K562 (cell line): ENCODE results near the gene CREM. TPM values are rescaled to one million over a fixed set of nuclear protein-coding genes. Genes with fewer than 3 reads are reported as not detected.

ENCODE experiments used
- ATAC-seq: fragments of 200-7000 bp; cut with Tn5 transposase; 3 replicates; pipeline ENCODE4 v1.9.1; 2020; ENCODE audit warnings: moderate library complexity
- BruUV-seq: library from RNA; stranded (reverse); fragments of 400-500 nt; replicated peaks from 2 replicates; lab custom pipeline; 2021; lab: Mats Ljungman, UMichigan
- CTCF ChIA-PET: fragments of 300-600 bp; formaldehyde crosslinking; extraction: SDS; loops from one replicate; lab custom pipeline; 2021; ENCODE audit warnings: low intra/inter-chr PET ratio; lab: Yijun Ruan, JAX
- POLR2A ChIA-PET: fragments of 300-600, 350-650 bp; sonication (Branson Sonifier 250); formaldehyde crosslinking; extraction: SDS; loops from one replicate; lab custom pipeline; 2021; ENCODE audit warnings: antibody characterized with exemption, inconsistent platforms; lab: Yijun Ruan, JAX
- DNase-seq, 4 experiments: peaks; one replicate each; pipeline versions ENCODE4 v3.0.0 to v3.0.0-alpha.2; 2011 to 2018; ENCODE audit warnings: low spot score in 3 of 4, mixed read lengths in 3 of 4; ENCODE audit errors: extremely low read depth in 1 of 4
- FAIRE-seq: peaks from 2 replicates; lab custom pipeline; 2011; peaks lifted over from hg19 to GRCh38; lab: Jason Lieb, UNC
- H2AFZ ChIP-seq: 2 replicates; pipeline ENCODE4 v1.6.0; 2011; ENCODE audit warnings: low read depth, low read length, control low read depth, inconsistent platforms
- H3K27ac ChIP-seq: fragments of 200-600 bp; 3 replicates; pipeline ENCODE4 v1.8.0; 2011; ENCODE audit warnings: low read depth, mild to moderate bottlenecking, control low read depth, inconsistent platforms, low read length, moderate library complexity, mixed read lengths; ENCODE audit errors: extremely low read depth
- H3K27me3 ChIP-seq, 2 experiments: fragments of 300-600 bp in 1 of 2; 2 replicates in 1 of 2; 3 replicates in 1 of 2; pipeline versions ENCODE4 v1.6.0 to v1.8.0; 2011; ENCODE audit warnings: inconsistent platforms in 2 of 2, low read length in 2 of 2, mild to moderate bottlenecking in 1 of 2, mixed read lengths in 1 of 2, moderate library complexity in 1 of 2; ENCODE audit not compliant: control insufficient read depth in 2 of 2, insufficient read depth in 2 of 2
- H3K36me3 ChIP-seq: fragments of 300-600 bp; 3 replicates; pipeline ENCODE4 v1.8.0; 2011; ENCODE audit warnings: mild to moderate bottlenecking, low read length, inconsistent platforms; ENCODE audit not compliant: control insufficient read depth, insufficient read depth
- H3K4me1 ChIP-seq, 2 experiments: fragments of 200-600 bp in 1 of 2; replicated peaks in 1 of 2; 2 replicates in 1 of 2; 3 replicates in 1 of 2; pipeline versions ENCODE4 v1.5.1 to v1.8.0; 2011; ENCODE audit warnings: inconsistent platforms in 2 of 2, low read length in 2 of 2, mild to moderate bottlenecking in 1 of 2, mixed read lengths in 1 of 2, moderate library complexity in 1 of 2; ENCODE audit not compliant: control insufficient read depth in 2 of 2, insufficient read depth in 2 of 2
- H3K4me2 ChIP-seq: 2 replicates; pipeline ENCODE4 v1.6.1; 2011; ENCODE audit warnings: low read length, control low read depth, inconsistent platforms, mixed read lengths; ENCODE audit not compliant: insufficient read depth
- H3K4me3 ChIP-seq: fragments of 200-600 bp; sonication (generic), shearing (Covaris generic); 2 replicates; pipeline ENCODE4 v1.5.1; 2016; ENCODE audit warnings: control low read depth, inconsistent platforms
- H3K79me2 ChIP-seq: fragments of 200-600 bp; 3 replicates; pipeline ENCODE4 v1.8.0; 2011; ENCODE audit warnings: low read length, inconsistent platforms; ENCODE audit not compliant: control insufficient read depth, insufficient read depth
- H3K9ac ChIP-seq, 2 experiments: 2 replicates each; pipeline versions ENCODE4 v1.6.0 to v1.6.1; 2011; ENCODE audit warnings: low read depth in 2 of 2, low read length in 2 of 2, control low read depth in 1 of 2, inconsistent platforms in 1 of 2, mild to moderate bottlenecking in 1 of 2, mixed read lengths in 1 of 2; ENCODE audit not compliant: insufficient read depth in 1 of 2
- H3K9me1 ChIP-seq: one replicate; pipeline ENCODE4 v1.6.0; 2011; ENCODE audit warnings: inconsistent platforms, mild to moderate bottlenecking, low read length, moderate library complexity; ENCODE audit not compliant: control insufficient read depth, insufficient read depth
- H3K9me3 ChIP-seq: replicated peaks from 2 replicates; pipeline ENCODE4 v1.5.1; 2011; ENCODE audit warnings: low read depth, low read length, inconsistent platforms; ENCODE audit not compliant: control insufficient read depth, insufficient read depth
- H4K20me1 ChIP-seq: replicated peaks from 2 replicates; pipeline ENCODE4 v1.6.1; 2011; ENCODE audit warnings: low read length, inconsistent platforms, mixed read lengths; ENCODE audit not compliant: control insufficient read depth, insufficient read depth
- CBX5 ChIP-seq: IDR thresholded peaks from 2 replicates; pipeline ENCODE4 v1.6.1; 2014; ENCODE audit warnings: low read depth, borderline replicate concordance
- PYGO2 ChIP-seq: fragments of 450-650 bp; IDR thresholded peaks from 2 replicates; pipeline ENCODE4 v1.6.1; 2016; ENCODE audit warnings: mild to moderate bottlenecking, missing genetic modification characterization, moderate library complexity, missing compliant biosample characterization
- SMARCA5 ChIP-seq: fragments of 450-650 bp; IDR thresholded peaks from 2 replicates; pipeline ENCODE4 v1.6.1; 2016
- ZNF324 ChIP-seq: fragments of 250-450 bp; sonication (Bioruptor Pico); IDR thresholded peaks from 2 replicates; pipeline ENCODE4 v1.4.0; 2020; ENCODE audit warnings: mild to moderate bottlenecking
- WGBS: fragments of 100-300 bp; shearing (Covaris generic); methylation state at CpG from one replicate; pipeline ENCODE4 v1.1.6; 2016; ENCODE audit warnings: low coverage, mixed read lengths; ENCODE audit not compliant: insufficient coverage; ENCODE audit errors: missing lambda C conversion rate; 5-methylcytosine and 5-hydroxymethylcytosine counted together
- in situ Hi-C: fragments of 300-500 bp; cut with MboI; formaldehyde crosslinking; loops from 4 replicates; pipeline ENCODE4 v1.15.0; 2018; ENCODE audit warnings: inconsistent platforms, mixed read lengths
- intact Hi-C: fragments of 100-400 bp; cut with micrococcal nuclease; formaldehyde crosslinking; loops from 2 replicates; pipeline ENCODE4 v1.14.2; 2022
- polyA plus RNA-seq, 8 experiments: library from polyadenylated mRNA; depleted of rRNA in 4 of 8; stranded (reverse) in 5 of 8; unstranded in 3 of 8; fragments of >200 nt; fragmentation: Nextera tagmentation in 2 of 8; fragmentation: Illumina TruSeq in 1 of 8; extraction: Ambion mirVana in 2 of 8; extraction: Trizol in 1 of 8; gene quantifications; 2 replicates each; pipeline versions ENCODE4 v1.2.1 to v1.2.3, GENCODE V29; 2011 to 2014; ENCODE audit warnings: inconsistent platforms in 1 of 8, missing spikeins in 1 of 8
- total RNA-seq, 7 experiments: library from RNA; depleted of rRNA in 6 of 7; stranded (reverse); fragments of >200 nt in 6 of 7; fragmentation: Illumina TruSeq in 2 of 7; extraction: Trizol in 2 of 7; gene quantifications; 2 replicates each; pipeline versions ENCODE4 v1.2.1 to v1.2.3, GENCODE V29; 2011 to 2021; ENCODE audit warnings: low replicate concordance in 1 of 7
- TF ChIP-seq, protein P1 (sequence below): IDR thresholded peaks from 3 replicates; pipeline ENCODE4 v1.6.1; 2011; ENCODE audit warnings: borderline replicate concordance, mild to moderate bottlenecking, moderate library complexity; ENCODE audit not compliant: insufficient read length; ENCODE audit errors: extremely low read depth
- TF ChIP-seq, protein P2 (sequence below): sonication (generic); formaldehyde crosslinking; IDR thresholded peaks from 2 replicates; pipeline ENCODE4 v1.8.1; 2023; ENCODE audit warnings: mild to moderate bottlenecking, missing genetic modification reagents
- TF ChIP-seq, protein P3 (sequence below): IDR thresholded peaks from 2 replicates; pipeline ENCODE4 v1.6.1; 2016; ENCODE audit warnings: missing genetic modification characterization, missing compliant biosample characterization
- TF ChIP-seq, protein P4 (sequence below): sonication (generic); formaldehyde crosslinking; IDR thresholded peaks from 2 replicates; pipeline ENCODE4 v1.8.1; 2022; ENCODE audit warnings: missing genetic modification reagents

The CREM gene
- total and polyA plus RNA-seq, 9 of the 15 experiments (the other 6 are each of a cell fraction or from before 2014, with no cell fraction given) = 39.1 to 70.2 (median 48.3) TPM

DNA sequence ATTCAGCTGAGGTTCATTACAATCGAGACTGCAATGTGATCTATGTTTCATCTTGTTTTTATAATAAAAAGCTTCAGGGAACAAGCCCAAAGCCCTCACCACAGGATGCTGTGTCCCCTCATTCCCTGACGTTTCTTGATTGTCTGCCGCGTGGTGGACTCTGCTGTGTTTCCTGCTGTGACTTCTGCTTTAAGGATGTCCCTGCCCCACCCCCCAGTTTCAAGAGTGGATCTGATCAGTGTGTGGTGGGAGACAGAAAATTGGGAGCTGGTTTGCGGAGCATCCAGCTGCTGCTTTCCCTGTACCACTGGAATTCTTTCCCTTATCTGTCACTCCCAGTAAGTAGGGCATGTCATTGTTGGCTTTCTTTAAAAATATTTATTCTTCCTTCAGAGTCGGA, 86.2 kb downstream of the CREM start:
- Histone ChIP-seq H3K36me3 (peaks cover 3% of the 10 kb centered on the region; the same call in 1 of the 3 replicates), H3K9me3 (no peaks in the 10 kb centered on the region), H2AFZ (no peak overlapping the region), H3K27me3 (no peaks in the 10 kb centered on the region), H3K4me2 (no peak overlapping the region), H3K9ac (no peak overlapping the region), H3K79me2 (no peaks in the 10 kb centered on the region), H3K4me1 (peaks cover 0 to 4% of the 10 kb centered on the region in 2 experiments; a peak in 2 of 5 replicates), H3K9me1 (no peaks in the 10 kb centered on the region), H3K4me3 (no peak overlapping the region), H3K27ac (no peak overlapping the region), H4K20me1 (no peaks in the 10 kb centered on the region)
- ATAC-seq = no peak
- BruUV-seq = no TSS peak
- TF ChIP-seq SMARCA5 (no peak), ZNF324 (CRISPR knock-in tag) (no peak), PYGO2 (no peak), CBX5 (no peak)
- TF ChIP-seq, protein P1, sequence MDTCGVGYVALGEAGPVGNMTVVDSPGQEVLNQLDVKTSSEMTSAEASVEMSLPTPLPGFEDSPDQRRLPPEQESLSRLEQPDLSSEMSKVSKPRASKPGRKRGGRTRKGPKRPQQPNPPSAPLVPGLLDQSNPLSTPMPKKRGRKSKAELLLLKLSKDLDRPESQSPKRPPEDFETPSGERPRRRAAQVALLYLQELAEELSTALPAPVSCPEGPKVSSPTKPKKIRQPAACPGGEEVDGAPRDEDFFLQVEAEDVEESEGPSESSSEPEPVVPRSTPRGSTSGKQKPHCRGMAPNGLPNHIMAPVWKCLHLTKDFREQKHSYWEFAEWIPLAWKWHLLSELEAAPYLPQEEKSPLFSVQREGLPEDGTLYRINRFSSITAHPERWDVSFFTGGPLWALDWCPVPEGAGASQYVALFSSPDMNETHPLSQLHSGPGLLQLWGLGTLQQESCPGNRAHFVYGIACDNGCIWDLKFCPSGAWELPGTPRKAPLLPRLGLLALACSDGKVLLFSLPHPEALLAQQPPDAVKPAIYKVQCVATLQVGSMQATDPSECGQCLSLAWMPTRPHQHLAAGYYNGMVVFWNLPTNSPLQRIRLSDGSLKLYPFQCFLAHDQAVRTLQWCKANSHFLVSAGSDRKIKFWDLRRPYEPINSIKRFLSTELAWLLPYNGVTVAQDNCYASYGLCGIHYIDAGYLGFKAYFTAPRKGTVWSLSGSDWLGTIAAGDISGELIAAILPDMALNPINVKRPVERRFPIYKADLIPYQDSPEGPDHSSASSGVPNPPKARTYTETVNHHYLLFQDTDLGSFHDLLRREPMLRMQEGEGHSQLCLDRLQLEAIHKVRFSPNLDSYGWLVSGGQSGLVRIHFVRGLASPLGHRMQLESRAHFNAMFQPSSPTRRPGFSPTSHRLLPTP = no peak
- TF ChIP-seq, protein P2, sequence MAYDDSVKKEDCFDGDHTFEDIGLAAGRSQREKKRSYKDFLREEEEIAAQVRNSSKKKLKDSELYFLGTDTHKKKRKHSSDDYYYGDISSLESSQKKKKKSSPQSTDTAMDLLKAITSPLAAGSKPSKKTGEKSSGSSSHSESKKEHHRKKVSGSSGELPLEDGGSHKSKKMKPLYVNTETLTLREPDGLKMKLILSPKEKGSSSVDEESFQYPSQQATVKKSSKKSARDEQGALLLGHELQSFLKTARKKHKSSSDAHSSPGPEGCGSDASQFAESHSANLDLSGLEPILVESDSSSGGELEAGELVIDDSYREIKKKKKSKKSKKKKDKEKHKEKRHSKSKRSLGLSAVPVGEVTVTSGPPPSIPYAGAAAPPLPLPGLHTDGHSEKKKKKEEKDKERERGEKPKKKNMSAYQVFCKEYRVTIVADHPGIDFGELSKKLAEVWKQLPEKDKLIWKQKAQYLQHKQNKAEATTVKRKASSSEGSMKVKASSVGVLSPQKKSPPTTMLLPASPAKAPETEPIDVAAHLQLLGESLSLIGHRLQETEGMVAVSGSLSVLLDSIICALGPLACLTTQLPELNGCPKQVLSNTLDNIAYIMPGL = no peak
- TF ChIP-seq, protein P3, sequence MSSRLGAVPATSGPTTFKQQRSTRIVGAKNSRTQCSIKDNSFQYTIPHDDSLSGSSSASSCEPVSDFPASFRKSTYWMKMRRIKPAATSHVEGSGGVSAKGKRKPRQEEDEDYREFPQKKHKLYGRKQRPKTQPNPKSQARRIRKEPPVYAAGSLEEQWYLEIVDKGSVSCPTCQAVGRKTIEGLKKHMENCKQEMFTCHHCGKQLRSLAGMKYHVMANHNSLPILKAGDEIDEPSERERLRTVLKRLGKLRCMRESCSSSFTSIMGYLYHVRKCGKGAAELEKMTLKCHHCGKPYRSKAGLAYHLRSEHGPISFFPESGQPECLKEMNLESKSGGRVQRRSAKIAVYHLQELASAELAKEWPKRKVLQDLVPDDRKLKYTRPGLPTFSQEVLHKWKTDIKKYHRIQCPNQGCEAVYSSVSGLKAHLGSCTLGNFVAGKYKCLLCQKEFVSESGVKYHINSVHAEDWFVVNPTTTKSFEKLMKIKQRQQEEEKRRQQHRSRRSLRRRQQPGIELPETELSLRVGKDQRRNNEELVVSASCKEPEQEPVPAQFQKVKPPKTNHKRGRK = no peak
- TF ChIP-seq, protein P4, sequence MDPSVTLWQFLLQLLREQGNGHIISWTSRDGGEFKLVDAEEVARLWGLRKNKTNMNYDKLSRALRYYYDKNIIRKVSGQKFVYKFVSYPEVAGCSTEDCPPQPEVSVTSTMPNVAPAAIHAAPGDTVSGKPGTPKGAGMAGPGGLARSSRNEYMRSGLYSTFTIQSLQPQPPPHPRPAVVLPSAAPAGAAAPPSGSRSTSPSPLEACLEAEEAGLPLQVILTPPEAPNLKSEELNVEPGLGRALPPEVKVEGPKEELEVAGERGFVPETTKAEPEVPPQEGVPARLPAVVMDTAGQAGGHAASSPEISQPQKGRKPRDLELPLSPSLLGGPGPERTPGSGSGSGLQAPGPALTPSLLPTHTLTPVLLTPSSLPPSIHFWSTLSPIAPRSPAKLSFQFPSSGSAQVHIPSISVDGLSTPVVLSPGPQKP = no peak
- no peak for FAIRE-seq
- DNase-seq = no peak
- CTCF ChIA-PET = no interaction called here
- in situ Hi-C loops = loop anchor here (5.0 kb wide), 2 partner anchors 211 to 546 kb away; no protein-coding TSS in a partner anchor
- POLR2A ChIA-PET = interaction anchor here (1.0 to 1.3 kb wide), 4 partner anchors 11 to 110 kb away, joined by 3 to 7 read pairs (median 3); partner anchors contain the start of gene CREM
- intact Hi-C loops = no loop called here
- WGBS = 54% methylated on average over 6 of the region's 6 CpGs
